GM19328 (cell line): ENCODE data around the gene GPI.
A peak's percentile ranks its signal among the peaks of the same experiment; 100 is the strongest.

ENCODE experiments used
- ATAC-seq: cut with Tn5 transposase; IDR thresholded peaks from one replicate; pipeline ENCODE4 v1.9.1; 2021; ENCODE audit warnings: mild to moderate bottlenecking, moderate library complexity; ENCODE audit not compliant: unreplicated experiment

GPI gene

DNA sequence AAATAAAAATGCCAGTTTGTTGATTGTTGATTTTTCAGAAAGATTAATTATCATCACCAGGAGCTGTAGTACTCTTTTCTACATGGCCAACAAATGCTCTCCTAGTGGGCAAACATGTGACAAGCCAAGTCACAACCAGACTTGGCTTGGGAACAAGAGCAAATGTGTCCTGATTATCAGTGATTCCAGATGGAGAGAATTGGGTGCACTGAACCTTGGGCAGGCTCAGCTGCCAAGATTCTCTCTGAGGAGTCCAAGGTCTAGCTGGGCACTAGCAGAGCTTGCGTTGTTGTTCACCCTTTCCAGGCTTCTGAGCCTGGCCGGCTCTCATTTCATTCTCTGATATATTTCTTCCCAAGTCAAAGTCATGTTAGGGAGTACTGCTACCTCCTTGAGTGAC lies 27.3 kb upstream of the GPI start:
- ATAC-seq = no peak

- ATAC-seq = no peak
Measured at GRCh38 chr19:34341935-34342680, 22.9 kb upstream of the GPI start.

GRCh38 chr19:34343751-34344150 lies 21.2 kb upstream of the GPI start:
- ATAC-seq = no peak

DNA sequence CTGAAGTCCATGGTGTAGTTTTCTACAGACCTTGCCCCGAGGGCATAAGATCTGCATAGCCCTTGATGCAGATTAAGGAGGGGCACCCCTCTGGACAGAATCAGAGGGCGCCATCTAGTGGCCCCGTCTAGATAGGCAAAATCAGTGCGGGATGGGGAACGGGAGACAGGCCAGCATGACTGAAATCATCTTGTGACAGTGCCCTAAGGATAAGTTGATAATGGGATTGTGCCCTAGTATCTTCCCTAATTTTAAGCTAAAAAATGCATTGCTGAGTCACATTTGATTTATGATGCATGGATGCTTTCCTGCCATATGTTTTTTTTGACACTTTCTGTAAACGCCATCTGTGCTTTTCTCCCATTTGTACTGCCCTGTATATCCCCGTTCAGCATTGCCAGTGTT lies 19.0 kb upstream of the GPI start:
- no peak for ATAC-seq

- ATAC-seq = no peak
Measured at GRCh38 chr19:34347561-34348165, 17.3 kb upstream of the GPI start.

- ATAC-seq = no peak
Measured at GRCh38 chr19:34348899-34349487, 16.0 kb upstream of the GPI start.

DNA sequence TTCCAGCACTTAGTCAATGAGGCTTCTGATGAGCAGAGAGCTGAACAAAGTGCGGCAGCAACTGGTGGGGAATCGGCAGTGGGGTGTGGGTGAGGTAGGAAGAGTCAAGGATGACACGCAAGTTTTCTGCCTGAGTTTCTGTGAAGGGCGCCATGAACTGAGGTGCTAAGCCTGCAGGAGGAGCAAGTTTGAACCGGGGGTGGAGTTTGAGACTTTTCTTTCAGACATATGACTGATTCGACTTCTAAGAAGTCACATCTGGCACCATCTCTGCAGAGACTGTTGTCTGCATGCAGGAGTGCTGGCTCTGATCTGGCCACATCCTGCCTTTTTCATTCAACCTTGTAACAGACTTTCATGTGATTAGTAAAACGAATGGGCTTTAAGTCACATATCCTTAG lies 14.8 kb upstream of the GPI start:
- no peak for ATAC-seq

DNA sequence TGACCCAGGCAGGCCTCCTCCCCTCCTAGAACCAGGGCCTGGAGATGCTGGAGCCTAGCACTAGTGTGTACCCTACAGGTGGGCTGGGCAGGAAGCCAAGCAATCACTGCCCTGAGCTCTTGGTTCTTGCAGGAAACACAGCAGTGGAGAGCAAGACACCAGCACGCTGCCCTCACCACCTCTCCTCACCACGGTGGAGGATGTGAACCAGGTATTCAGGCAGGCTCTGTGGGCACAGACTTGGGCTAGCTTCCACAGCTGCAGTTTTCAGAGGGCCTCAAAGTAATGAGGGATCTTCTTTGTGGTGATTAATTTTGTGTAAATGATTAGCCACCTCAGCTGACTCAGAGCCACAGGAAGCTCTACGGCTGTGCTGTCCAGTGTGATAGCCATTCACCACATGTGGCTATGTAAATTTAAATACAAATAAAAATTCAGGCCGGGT lies 13.6 kb upstream of the GPI start:
- no peak for ATAC-seq

GRCh38 chr19:34353546-34353945 lies 11.4 kb upstream of the GPI start:
- ATAC-seq = no peak

GRCh38 chr19:34355201-34355600 lies 9.8 kb upstream of the GPI start:
- no peak for ATAC-seq

DNA sequence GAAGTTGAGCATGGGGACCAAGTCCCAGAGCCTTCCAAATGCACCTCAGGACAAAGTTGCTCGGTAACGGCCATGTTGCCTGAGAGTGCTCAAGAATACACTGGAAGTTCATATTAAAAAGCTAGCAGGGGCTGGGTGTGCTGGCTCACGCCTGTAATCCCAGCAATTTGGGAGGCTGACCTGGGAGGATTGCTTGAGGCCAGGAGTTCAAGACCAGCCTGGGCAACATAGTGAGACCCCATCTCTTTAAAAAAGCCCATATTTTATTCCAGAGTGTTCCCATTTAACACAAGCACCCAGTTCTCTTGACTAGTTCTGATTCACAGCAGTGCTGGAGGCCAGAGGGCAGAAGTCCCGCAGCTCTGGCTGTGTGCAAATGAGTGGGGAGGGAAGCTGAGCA lies 8.1 kb upstream of the GPI start:
- no peak for ATAC-seq

GRCh38 chr19:34357431-34357830 lies 7.6 kb upstream of the GPI start:
- no peak for ATAC-seq

DNA sequence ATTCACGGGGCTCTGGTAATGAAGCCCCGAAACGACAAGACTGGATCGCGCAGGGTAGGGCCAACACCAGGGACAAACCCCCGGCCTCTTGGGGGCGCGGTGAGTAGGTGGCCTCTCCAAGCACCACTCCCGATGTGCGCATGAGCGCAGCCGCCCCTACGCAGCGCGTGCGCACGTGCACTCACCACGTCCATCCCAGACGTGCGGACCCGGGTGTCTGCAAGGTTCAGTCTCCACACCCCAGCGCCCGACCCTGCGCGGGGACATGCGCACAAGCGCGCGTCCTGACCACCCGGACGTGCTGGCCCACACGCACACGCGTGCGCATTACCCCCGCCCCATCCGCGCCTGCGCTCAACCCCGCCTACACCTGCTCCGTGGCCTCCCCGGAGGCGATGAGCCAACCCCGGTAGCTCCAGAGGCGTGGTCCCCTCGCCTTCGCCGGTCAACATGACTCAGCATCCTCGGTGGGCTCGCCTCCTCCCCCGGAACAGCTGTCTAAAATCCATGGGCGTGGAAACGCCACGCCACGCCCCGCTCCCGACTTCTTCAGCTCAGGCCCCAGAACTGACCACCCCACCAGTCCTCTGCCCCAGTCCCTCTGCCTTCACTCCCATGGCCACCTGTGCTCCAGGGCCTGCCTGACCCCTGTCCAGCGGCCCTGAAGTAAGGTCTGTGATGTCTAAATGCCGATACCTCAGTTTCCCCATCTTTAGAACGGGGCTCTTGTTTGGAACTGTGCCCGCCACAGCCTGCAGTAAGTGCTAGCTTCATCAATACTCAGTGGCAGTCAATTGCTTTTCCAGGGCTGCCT lies 5.6 kb upstream of the GPI start:
- ATAC-seq = peak; percentile 87

GRCh38 chr19:34359954-34360315 lies 5.1 kb upstream of the GPI start:
- ATAC-seq = no peak

GRCh38 chr19:34360354-34360909 lies 4.6 kb upstream of the GPI start:
- ATAC-seq = no peak

- ATAC-seq = no peak
Measured at GRCh38 chr19:34362679-34363069, 2.3 kb upstream of the GPI start.

- no peak for ATAC-seq
Measured at GRCh38 chr19:34363094-34363493, 1.9 kb upstream of the GPI start.

DNA sequence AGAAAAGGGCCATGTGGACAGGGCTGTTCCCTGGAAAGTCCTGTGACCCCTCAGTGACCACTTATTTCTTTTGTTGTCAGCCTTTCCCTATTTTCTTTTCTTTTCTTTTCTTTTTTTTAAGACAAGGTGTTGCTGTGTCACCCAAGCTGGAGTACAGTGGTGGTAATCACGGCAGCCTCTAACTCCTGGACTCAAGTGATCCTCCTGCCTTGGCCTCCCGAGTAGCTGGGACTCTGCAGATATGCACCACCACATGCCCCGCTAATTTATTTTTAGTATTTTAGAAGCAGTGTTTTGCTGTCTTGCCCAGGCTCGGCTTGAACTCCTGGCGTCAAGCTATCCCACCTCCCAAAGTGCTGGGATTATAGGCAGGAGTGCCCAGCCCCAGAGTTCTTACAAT lies 1.1 kb upstream of the GPI start:
- no peak for ATAC-seq

GRCh38 chr19:34364462-34364829 lies 550 bp upstream of the GPI start:
- ATAC-seq = no peak

- ATAC-seq = no peak
Measured at GRCh38 chr19:34365463-34366401, 736 bp downstream of the GPI start.
